ENCODE measurements around the gene ZNF644. TPM values are rescaled to one million over a fixed set of nuclear protein-coding genes. Genes with fewer than 3 reads are reported as not detected.
"Not testable (repeated sequence)": the region's sequence is repeated elsewhere in the genome, so short reads cannot be mapped to it uniquely, and the experiment has no call there.

ZNF644 gene
- total RNA-seq, 1 experiment from 2014 or later: 39.6 TPM

- POLR2A ChIA-PET (ENCODE audit: unreplicated experiment): no interaction called here
- Histone ChIP-seq H4K20me1 (ENCODE audit: low read length) (peaks cover 8% of the 10 kb centered on the region; the same call in 1 of the 2 replicates), H3K9ac (ENCODE audit: low read length) (no peak overlapping the region), H3K4me1 (ENCODE audit: insufficient read depth, low read length) (no peaks in the 10 kb centered on the region), H3K27me3 (ENCODE audit: low read length) (no peaks in the 10 kb centered on the region), H3K36me3 (ENCODE audit: low read depth, low read length) (peaks cover 50% of the 10 kb centered on the region), H3K4me2 (ENCODE audit: low read length) (no peak overlapping the region), H3F3A (ENCODE audit: low read length, unreplicated experiment) (no peaks in the 10 kb centered on the region), H3K4me3 (ENCODE audit: low read length) (no peak overlapping the region), H3K27ac (ENCODE audit: low read length) (no peak overlapping the region), H2AFZ (ENCODE audit: low read length) (no peak overlapping the region), H3K79me2 (ENCODE audit: low read length) (peaks cover 62% of the 10 kb centered on the region), H3K9me3 (ENCODE audit: low read length) (no peaks in the 10 kb centered on the region), H3K9me2 (replicated peaks; ENCODE audit: low read length) (no peaks in the 10 kb centered on the region)
- intact Hi-C loops (cut with micrococcal nuclease): no loop called here
- DNase-seq (no peak), ATAC-seq (no peak)
- CTCF ChIA-PET: no interaction called here
- no TSS peak for BruUV-seq (replicated peaks)
- TF ChIP-seq EZH2phosphoT487 (IDR thresholded peaks at IDR 0.05; ENCODE audit: borderline replicate concordance, low read length) (no peak), CTCF (conservative IDR thresholded peaks at IDR 0.05; ENCODE audit: low read depth, low read length) (no peak), EZH2 (IDR thresholded peaks at IDR 0.05; ENCODE audit: low read length, unreplicated experiment) (no peak)
Observed at GRCh38 chr1:90936061-90936460, 85.8 kb downstream of the ZNF644 start.

GRCh38 chr1:90928231-90928630 lies 93.6 kb downstream of the ZNF644 start:
- H3K27me3 ChIP-seq (ENCODE audit: low read length); POLR2A ChIA-PET (ENCODE audit: unreplicated experiment); H3K4me3 ChIP-seq (ENCODE audit: low read length); H3K36me3 ChIP-seq (ENCODE audit: low read depth, low read length); DNase-seq; H3K27ac ChIP-seq (ENCODE audit: low read length); intact Hi-C loops (cut with micrococcal nuclease); H3K4me1 ChIP-seq (ENCODE audit: insufficient read depth, low read length); H3K9ac ChIP-seq (ENCODE audit: low read length); CTCF ChIA-PET; ATAC-seq; BruUV-seq (replicated peaks); H2AFZ ChIP-seq (ENCODE audit: low read length); H3K4me2 ChIP-seq (ENCODE audit: low read length); H3F3A ChIP-seq (ENCODE audit: low read length, unreplicated experiment); H3K9me3 ChIP-seq (ENCODE audit: low read length); H3K9me2 ChIP-seq (replicated peaks; ENCODE audit: low read length): not testable (repeated sequence)
- peaks cover 89% of the 10 kb centered on the region for H3K79me2 ChIP-seq (ENCODE audit: low read length)
- peaks cover 37% of the 10 kb centered on the region for H4K20me1 ChIP-seq (ENCODE audit: low read length)

GRCh38 chr1:90927674-90928073 lies 94.2 kb downstream of the ZNF644 start:
- Histone ChIP-seq H3K79me2 (ENCODE audit: low read length) (peaks cover 89% of the 10 kb centered on the region), H4K20me1 (ENCODE audit: low read length) (peaks cover 41% of the 10 kb centered on the region)
- H3K27ac ChIP-seq (ENCODE audit: low read length); BruUV-seq (replicated peaks); H3K36me3 ChIP-seq (ENCODE audit: low read depth, low read length); ATAC-seq; H3K4me1 ChIP-seq (ENCODE audit: insufficient read depth, low read length); H3K27me3 ChIP-seq (ENCODE audit: low read length); DNase-seq; POLR2A ChIA-PET (ENCODE audit: unreplicated experiment); H3K4me3 ChIP-seq (ENCODE audit: low read length); H3K4me2 ChIP-seq (ENCODE audit: low read length); H2AFZ ChIP-seq (ENCODE audit: low read length); H3K9ac ChIP-seq (ENCODE audit: low read length); H3K9me2 ChIP-seq (replicated peaks; ENCODE audit: low read length); H3F3A ChIP-seq (ENCODE audit: low read length, unreplicated experiment); H3K9me3 ChIP-seq (ENCODE audit: low read length); CTCF ChIA-PET; intact Hi-C loops (cut with micrococcal nuclease): not testable (repeated sequence)

GRCh38 chr1:90926971-90927370 lies 94.9 kb downstream of the ZNF644 start:
- POLR2A ChIA-PET (ENCODE audit: unreplicated experiment): no interaction called here
- no peak overlapping the region for H3K9ac ChIP-seq (ENCODE audit: low read length)
- H3K4me2 ChIP-seq (ENCODE audit: low read length): no peak overlapping the region
- H3K9me3 ChIP-seq (ENCODE audit: low read length): no peaks in the 10 kb centered on the region
- no peaks in the 10 kb centered on the region for H3K27me3 ChIP-seq (ENCODE audit: low read length)
- intact Hi-C loops (cut with micrococcal nuclease): no loop called here
- no peak overlapping the region for H3K27ac ChIP-seq (ENCODE audit: low read length)
- peaks cover 5% of the 10 kb centered on the region; the same call in 1 of the 2 replicates for H3K36me3 ChIP-seq (ENCODE audit: low read depth, low read length)
- no TSS peak for BruUV-seq (replicated peaks)
- DNase-seq (no peak), ATAC-seq (no peak)
- peaks cover 89% of the 10 kb centered on the region for H3K79me2 ChIP-seq (ENCODE audit: low read length)
- no peaks in the 10 kb centered on the region for H3F3A ChIP-seq (ENCODE audit: low read length, unreplicated experiment)
- no peaks in the 10 kb centered on the region for H3K9me2 ChIP-seq (replicated peaks; ENCODE audit: low read length)
- no peak overlapping the region for H3K4me3 ChIP-seq (ENCODE audit: low read length)
- no peak for TF ChIP-seq EZH2phosphoT487 (IDR thresholded peaks at IDR 0.05; ENCODE audit: borderline replicate concordance, low read length)
- TF ChIP-seq EZH2 (IDR thresholded peaks at IDR 0.05; ENCODE audit: low read length, unreplicated experiment): no peak
- no peak for TF ChIP-seq CTCF (conservative IDR thresholded peaks at IDR 0.05; ENCODE audit: low read depth, low read length)
- no peak overlapping the region for H2AFZ ChIP-seq (ENCODE audit: low read length)
- peaks cover 45% of the 10 kb centered on the region for H4K20me1 ChIP-seq (ENCODE audit: low read length)
- CTCF ChIA-PET: no interaction called here
- no peaks in the 10 kb centered on the region for H3K4me1 ChIP-seq (ENCODE audit: insufficient read depth, low read length)

Data from PC-3 (cell line).